Measurements from ENCODE around the gene PRSS57. TPM values are rescaled to one million over a fixed set of nuclear protein-coding genes. Genes with fewer than 3 reads are reported as not detected.

The PRSS57 gene
- total and polyA plus RNA-seq, 2 donors (not counting 1 experiment from before 2014, with no cell fraction given): not detected

DNA sequence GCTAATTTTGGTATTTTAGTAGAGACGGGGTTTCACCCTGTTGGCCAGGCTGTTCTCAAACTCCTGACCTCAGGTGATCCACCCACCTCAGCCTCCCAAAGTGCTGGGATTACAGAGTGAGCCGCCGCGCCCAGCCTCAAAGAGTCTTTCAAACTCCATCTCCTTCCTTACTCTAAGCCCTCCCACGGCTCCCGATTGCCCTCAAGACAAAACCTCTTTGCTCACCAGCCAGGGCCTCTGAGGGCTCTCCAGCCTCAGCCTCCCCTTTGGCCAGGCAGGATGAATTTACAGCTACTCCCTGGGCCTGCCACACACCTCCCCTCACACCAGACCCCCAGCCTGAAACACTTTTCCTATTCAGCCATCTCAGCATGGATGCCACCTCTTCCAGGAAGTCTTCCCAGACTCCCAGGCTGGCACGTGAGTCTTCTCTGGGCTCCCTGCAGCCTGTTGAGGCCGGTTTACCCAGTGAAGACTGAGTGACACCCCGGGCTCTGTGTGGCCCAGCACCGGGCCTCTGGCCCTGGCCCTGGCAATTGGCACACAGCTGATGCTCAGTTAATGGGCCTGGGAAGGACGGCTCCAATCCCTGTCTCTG lies 7.6 kb downstream of the PRSS57 start:
- TF ChIP-seq EZH2 (IDR thresholded peaks at IDR 0.05; ENCODE audit: borderline replicate concordance, insufficient read depth, low read depth, low read length, poor library complexity, severe bottlenecking): no peak
- TF ChIP-seq CTCF (IDR thresholded peaks at IDR 0.05): no peak
- Mint-ChIP-seq H3K4me3 (no peak overlapping the region), H3K9me3 (ENCODE audit: insufficient read depth) (no peaks in the 10 kb centered on the region), H3K27ac (no peak overlapping the region), H3K4me1 (no peaks in the 10 kb centered on the region), H3K27me3 (no peaks in the 10 kb centered on the region)
- no peaks in the 10 kb centered on the region for H3K36me3 ChIP-seq (replicated peaks in 1 of 2; ENCODE audit: control extremely low read depth in 1 of 2, control insufficient read depth in 1 of 2, extremely low read depth in 1 of 2, insufficient read depth in 2 of 2, low read length in 1 of 2)
- WGBS (ENCODE audit: insufficient coverage): 94% methylated on average over 9 of the region's 11 CpGs
- H2AFZ ChIP-seq (ENCODE audit: insufficient read depth, low read depth, low read length, poor library complexity, severe bottlenecking): no peak overlapping the region
- H3K79me2 ChIP-seq (ENCODE audit: control insufficient read depth, insufficient read depth, low read length): no peaks in the 10 kb centered on the region
- no peaks in the 10 kb centered on the region for H3K4me1 ChIP-seq (ENCODE audit: control insufficient read depth in 2 of 2, insufficient read depth in 2 of 2, low read length in 2 of 2)
- H3K27me3 ChIP-seq (replicated peaks in 1 of 4; ENCODE audit: control extremely low read depth in 1 of 4, control insufficient read depth in 3 of 4, insufficient read depth in 4 of 4, low read length in 3 of 4): no peaks in the 10 kb centered on the region
- peaks cover 0 to 8% (median 0%) of the 10 kb centered on the region in 3 donors for H3K9me3 ChIP-seq (ENCODE audit: control extremely low read depth in 1 of 3, control insufficient read depth in 2 of 3, insufficient read depth in 1 of 3, low read length in 2 of 3)
- no peaks in the 10 kb centered on the region for H4K20me1 ChIP-seq (ENCODE audit: control insufficient read depth, insufficient read depth, low read length, poor library complexity, severe bottlenecking)
- intact Hi-C loops (cut with micrococcal nuclease): no loop called here
- H3K4me2 ChIP-seq (replicated peaks; ENCODE audit: low read depth, low read length, poor library complexity, severe bottlenecking): no peak overlapping the region
- ATAC-seq (ENCODE audit: low read depth) (no peak), DNase-seq (no peak)
- no peak overlapping the region for H3K9ac ChIP-seq (ENCODE audit: low read length)
- no peak overlapping the region for H3K4me3 ChIP-seq (ENCODE audit: control extremely low read depth in 1 of 5, extremely low read depth in 1 of 5, insufficient read depth in 1 of 5, low read depth in 2 of 5, low read length in 4 of 5)
- ChIA-PET POLR2A (no interaction called here), CTCF (no interaction called here)
- H3K27ac ChIP-seq (ENCODE audit: low read length in 2 of 2): no peak overlapping the region

DNA sequence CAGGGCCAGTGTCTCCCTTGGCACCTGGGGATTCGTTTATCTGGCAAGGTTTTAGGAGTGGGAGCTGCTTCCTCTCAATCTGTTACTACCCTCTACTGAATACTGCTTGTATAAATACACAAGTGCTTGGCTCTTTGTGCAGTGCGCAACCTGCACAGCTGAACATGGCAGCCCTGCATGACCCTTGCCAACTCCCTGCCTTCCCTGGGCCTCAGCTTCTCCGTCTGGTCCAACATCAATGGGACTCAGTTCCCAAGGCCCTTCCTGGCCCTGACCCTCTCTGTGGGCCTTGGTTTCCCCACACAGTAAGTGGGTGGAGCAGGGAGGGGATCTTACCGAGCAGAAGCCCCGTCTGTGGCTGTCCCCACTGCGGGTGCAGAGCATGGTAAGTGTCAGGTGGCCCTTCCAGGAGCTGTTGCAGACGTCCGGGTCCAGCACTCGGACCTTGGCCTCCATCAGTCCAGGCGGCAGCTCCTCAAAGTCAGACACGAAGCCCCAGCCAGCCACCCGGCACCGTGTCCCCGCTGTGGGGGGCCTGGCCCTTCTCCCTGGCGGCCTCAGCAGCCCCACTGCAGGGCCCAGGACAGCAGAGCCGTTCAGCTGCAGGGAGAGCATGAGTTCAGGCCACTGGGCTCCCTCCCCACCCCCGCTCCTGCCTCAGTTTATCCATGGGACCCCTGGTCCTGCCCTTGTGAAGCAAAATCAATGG lies 8.5 kb downstream of the PRSS57 start:
- Histone ChIP-seq H2AFZ (ENCODE audit: insufficient read depth, low read depth, low read length, poor library complexity, severe bottlenecking) (no peak overlapping the region), H3K27me3 (replicated peaks in 1 of 4; ENCODE audit: control extremely low read depth in 1 of 4, control insufficient read depth in 3 of 4, insufficient read depth in 4 of 4, low read length in 3 of 4) (no peaks in the 10 kb centered on the region), H3K4me3 (ENCODE audit: control extremely low read depth in 1 of 5, extremely low read depth in 1 of 5, insufficient read depth in 1 of 5, low read depth in 2 of 5, low read length in 4 of 5) (no peak overlapping the region), H3K79me2 (ENCODE audit: control insufficient read depth, insufficient read depth, low read length) (no peaks in the 10 kb centered on the region), H3K4me2 (replicated peaks; ENCODE audit: low read depth, low read length, poor library complexity, severe bottlenecking) (no peak overlapping the region), H4K20me1 (ENCODE audit: control insufficient read depth, insufficient read depth, low read length, poor library complexity, severe bottlenecking) (no peaks in the 10 kb centered on the region), H3K36me3 (replicated peaks in 1 of 2; ENCODE audit: control extremely low read depth in 1 of 2, control insufficient read depth in 1 of 2, extremely low read depth in 1 of 2, insufficient read depth in 2 of 2, low read length in 1 of 2) (no peaks in the 10 kb centered on the region), H3K9me3 (ENCODE audit: control extremely low read depth in 1 of 3, control insufficient read depth in 2 of 3, insufficient read depth in 1 of 3, low read length in 2 of 3) (peaks cover 0 to 11% (median 0%) of the 10 kb centered on the region in 3 donors), H3K4me1 (ENCODE audit: control insufficient read depth in 2 of 2, insufficient read depth in 2 of 2, low read length in 2 of 2) (peaks cover 0 to under 1% of the 10 kb centered on the region in 2 donors), H3K27ac (ENCODE audit: low read length in 2 of 2) (no peak overlapping the region), H3K9ac (ENCODE audit: low read length) (no peak overlapping the region)
- no peak for DNase-seq
- H3K4me3 Mint-ChIP-seq: no peak overlapping the region
- no peaks in the 10 kb centered on the region for H3K4me1 Mint-ChIP-seq
- 84% methylated on average over 15 of the region's 17 CpGs for WGBS (ENCODE audit: insufficient coverage)
- ChIA-PET POLR2A (no interaction called here), CTCF (no interaction called here)
- no peak for TF ChIP-seq EZH2 (IDR thresholded peaks at IDR 0.05; ENCODE audit: borderline replicate concordance, insufficient read depth, low read depth, low read length, poor library complexity, severe bottlenecking)
- no peaks in the 10 kb centered on the region for H3K9me3 Mint-ChIP-seq (ENCODE audit: insufficient read depth)
- no peaks in the 10 kb centered on the region for H3K27me3 Mint-ChIP-seq
- no peak for ATAC-seq (ENCODE audit: low read depth)
- H3K27ac Mint-ChIP-seq: no peak overlapping the region
- intact Hi-C loops (cut with micrococcal nuclease): no loop called here

Measured in B cell (primary cell).